Stimulated activated naive CD8-positive, alpha-beta T cell treated with anti-CD3 and anti-CD28 coated beads, Interleukin-15, Interleukin-2, amounts not matched to agents 100 ng/mL and 50 ng/mL, for 24 hours (primary cell): ENCODE data around the gene USP6NL.

Experiments
- H3K27ac Mint-ChIP-seq: one replicate; pipeline ENCODE4 v1.8.0; 2021; ENCODE audit warnings: mild to moderate bottlenecking, mixed read lengths
- H3K27me3 Mint-ChIP-seq: one replicate; pipeline ENCODE4 v1.8.0; 2021; ENCODE audit warnings: mixed read lengths
- H3K36me3 Mint-ChIP-seq: one replicate; pipeline ENCODE4 v1.8.0; 2021; ENCODE audit warnings: low read depth, mixed read lengths
- H3K4me1 Mint-ChIP-seq: one replicate; pipeline ENCODE4 v1.8.0; 2021; ENCODE audit warnings: low read depth, mixed read lengths
- H3K4me3 Mint-ChIP-seq: one replicate; pipeline ENCODE4 v1.8.0; 2021; ENCODE audit warnings: mild to moderate bottlenecking, mixed read lengths
- H3K9me3 Mint-ChIP-seq: one replicate; pipeline ENCODE4 v1.8.0; 2021; ENCODE audit warnings: mixed read lengths

Gene USP6NL

DNA sequence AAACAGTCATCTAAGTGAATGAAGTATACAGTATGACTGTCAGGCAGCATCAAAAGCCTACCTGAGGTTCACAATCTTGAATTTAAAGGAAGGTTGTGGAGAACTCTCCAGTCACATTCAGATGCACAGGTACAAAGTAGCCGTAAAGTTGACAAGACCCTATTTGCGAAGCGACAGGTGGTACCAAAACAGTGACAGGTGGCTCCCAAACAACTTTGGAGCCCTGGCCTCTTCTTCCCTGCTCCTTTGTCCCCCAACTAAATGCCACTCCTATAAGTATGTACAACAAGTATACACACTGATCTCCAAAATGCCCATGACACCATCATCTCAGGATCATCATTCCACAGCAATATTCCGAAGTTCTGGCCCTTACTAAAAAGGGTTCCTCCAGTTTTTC, 53.5 kb downstream of the USP6NL start:
- H3K36me3 Mint-ChIP-seq: peaks cover 3% of the 10 kb centered on the region
- H3K4me1 Mint-ChIP-seq: peaks cover 55% of the 10 kb centered on the region
- no peak overlapping the region for H3K4me3 Mint-ChIP-seq
- no peak overlapping the region for H3K27ac Mint-ChIP-seq
- peaks cover 3% of the 10 kb centered on the region for H3K27me3 Mint-ChIP-seq
- peaks cover 8% of the 10 kb centered on the region for H3K9me3 Mint-ChIP-seq

DNA sequence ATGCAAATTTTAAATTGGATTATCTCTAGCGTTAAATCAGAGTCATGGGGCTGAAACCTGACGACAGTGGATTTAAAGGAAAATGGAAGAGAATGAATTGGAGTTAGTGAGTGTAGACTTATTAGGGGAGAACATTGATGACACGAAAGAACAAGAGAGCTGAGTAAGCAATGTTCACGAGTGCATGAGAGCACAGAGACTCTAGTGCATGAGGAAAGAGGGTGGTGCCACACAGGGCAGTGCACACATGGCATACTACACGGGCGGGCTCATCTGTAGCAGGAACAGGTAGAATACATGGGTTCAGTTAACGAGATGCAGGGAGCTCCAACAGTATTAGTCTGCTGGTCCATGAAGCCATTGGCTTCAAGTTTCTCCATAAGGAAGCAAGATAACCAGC, 53.9 kb downstream of the USP6NL start:
- Mint-ChIP-seq H3K9me3 (peaks cover 8% of the 10 kb centered on the region), H3K4me1 (peaks cover 59% of the 10 kb centered on the region), H3K27me3 (peaks cover 3% of the 10 kb centered on the region), H3K36me3 (peaks cover 3% of the 10 kb centered on the region), H3K4me3 (no peak overlapping the region), H3K27ac (no peak overlapping the region)

DNA sequence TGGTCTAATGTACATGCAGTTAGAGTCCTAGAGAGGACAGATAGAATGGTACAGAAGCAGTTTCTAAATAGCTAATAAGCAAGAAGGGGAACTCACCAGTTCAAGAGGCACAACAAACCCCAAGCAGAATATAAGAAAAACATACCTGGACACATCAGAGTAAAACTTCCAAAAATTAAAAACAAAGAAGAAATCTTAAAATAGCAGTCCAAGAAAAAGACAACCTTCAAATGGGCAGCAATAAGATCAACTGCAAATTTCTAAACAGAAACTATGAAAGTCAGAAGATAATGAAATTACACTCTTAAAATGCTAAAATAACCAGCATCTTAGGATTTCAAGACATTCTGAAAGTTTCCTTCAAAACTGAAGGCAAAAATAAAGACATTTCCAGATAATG, 55.9 kb downstream of the USP6NL start:
- no peak overlapping the region for H3K27ac Mint-ChIP-seq
- peaks cover 3% of the 10 kb centered on the region for H3K36me3 Mint-ChIP-seq
- peaks cover 68% of the 10 kb centered on the region for H3K4me1 Mint-ChIP-seq
- no peak overlapping the region for H3K4me3 Mint-ChIP-seq
- peaks cover 3% of the 10 kb centered on the region for H3K27me3 Mint-ChIP-seq
- peaks cover 8% of the 10 kb centered on the region for H3K9me3 Mint-ChIP-seq

DNA sequence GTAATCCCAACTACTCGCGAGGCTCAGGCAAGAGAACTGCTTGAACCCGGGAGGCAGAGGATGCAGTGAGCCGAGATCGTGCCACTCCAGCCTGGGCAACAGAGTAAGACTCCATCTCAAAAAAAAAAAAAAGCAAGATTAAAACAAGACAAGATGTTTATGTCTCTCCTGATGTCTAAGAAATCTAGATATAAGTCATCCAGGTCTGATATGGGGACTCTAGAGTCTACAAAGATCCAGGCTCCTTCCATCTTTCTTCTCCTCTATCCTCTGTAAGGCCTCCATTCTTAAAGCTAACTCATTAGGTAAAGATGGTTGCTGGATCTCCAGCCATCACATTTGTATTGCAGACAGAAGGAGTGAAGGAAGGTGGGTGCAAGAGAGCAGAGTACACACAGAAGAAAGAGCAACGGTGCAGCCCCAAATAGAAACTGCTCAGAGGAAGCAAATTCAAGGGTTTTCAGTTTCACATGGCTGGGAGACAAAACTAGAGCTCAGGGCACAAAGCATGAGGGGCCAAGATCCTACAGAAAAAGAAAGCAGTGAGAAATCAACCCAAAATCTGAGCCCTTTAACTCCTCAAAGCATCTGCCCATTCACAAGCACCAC, 57.6 kb downstream of the USP6NL start:
- Mint-ChIP-seq H3K9me3 (peaks cover 8% of the 10 kb centered on the region), H3K27ac (peak overlapping the region; percentile 59), H3K27me3 (peaks cover 3% of the 10 kb centered on the region), H3K4me3 (peak overlapping the region; percentile 55), H3K36me3 (peaks cover 3% of the 10 kb centered on the region), H3K4me1 (peaks cover 62% of the 10 kb centered on the region)

DNA sequence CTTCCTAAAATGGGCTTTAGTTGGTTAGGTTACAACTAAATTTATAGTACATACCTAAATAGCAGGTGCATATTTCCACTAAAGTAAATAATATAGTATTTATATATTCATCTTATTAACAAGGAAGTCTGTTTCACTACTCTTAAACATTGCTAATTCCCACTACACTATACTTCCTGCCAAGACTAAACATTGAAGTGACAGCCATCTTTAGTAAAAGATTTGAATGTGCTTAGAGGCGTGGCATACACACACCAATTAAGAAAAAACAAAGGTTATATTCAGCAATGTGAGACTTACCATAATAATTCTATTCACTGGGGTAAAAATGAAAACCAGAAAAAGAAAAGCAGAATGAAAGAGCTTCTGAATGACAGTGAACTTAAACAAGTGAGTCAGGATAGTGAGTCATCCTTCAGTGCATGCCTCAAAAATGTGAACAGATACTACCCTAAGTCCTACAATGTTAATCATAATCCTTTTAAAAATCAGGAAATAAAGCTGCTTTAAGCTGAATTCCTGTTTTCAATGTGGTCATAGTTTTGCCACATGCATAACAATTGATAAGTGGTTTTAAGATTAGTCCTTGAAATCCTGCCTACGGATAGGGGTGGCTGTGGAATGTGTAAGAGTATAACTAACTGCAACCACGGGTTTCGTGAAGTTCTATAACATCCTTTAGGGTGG, 59.4 kb downstream of the USP6NL start:
- H3K4me3 Mint-ChIP-seq: peak overlapping the region; percentile 52
- peaks cover 8% of the 10 kb centered on the region for H3K9me3 Mint-ChIP-seq
- no peaks in the 10 kb centered on the region for H3K36me3 Mint-ChIP-seq
- peak overlapping the region; percentile 81 for H3K27ac Mint-ChIP-seq
- no peaks in the 10 kb centered on the region for H3K27me3 Mint-ChIP-seq
- H3K4me1 Mint-ChIP-seq: peaks cover 57% of the 10 kb centered on the region

DNA sequence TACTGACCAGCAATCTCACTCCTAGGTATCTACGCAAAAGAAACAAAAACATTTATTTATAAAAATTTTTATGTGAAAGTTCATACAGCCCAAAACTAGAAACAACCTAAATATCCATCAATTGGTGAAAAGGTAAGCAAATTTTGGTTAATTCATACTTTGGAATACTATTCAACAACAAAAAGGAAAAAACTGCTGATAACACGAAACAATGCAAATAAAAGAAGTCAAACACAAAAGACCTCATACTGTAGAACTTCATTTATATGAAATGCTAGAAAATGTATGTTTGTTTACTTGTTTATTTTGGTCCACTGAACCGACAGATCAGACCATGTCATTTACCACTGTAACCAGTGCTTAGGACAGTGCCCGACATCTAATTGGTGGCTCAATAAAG, 60.3 kb downstream of the USP6NL start:
- Mint-ChIP-seq H3K4me3 (no peak overlapping the region), H3K27me3 (no peaks in the 10 kb centered on the region), H3K36me3 (no peaks in the 10 kb centered on the region), H3K4me1 (peaks cover 51% of the 10 kb centered on the region), H3K27ac (no peak overlapping the region), H3K9me3 (peaks cover 8% of the 10 kb centered on the region)

DNA sequence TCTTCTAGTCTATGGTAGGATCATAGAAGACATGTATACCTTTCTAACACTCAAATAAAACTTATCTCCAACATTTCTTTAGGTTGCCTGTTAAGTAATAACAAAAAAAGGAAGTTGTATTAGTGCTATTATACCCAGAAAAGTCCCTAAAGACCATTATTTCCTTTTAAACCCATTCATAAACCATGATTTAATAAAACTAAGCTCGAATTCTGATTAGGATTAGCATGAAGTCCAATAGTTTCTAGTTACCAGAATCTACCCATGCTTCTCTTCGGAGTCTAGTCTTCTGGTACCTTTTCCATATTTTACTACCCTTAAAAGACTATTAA, 62.7 kb downstream of the USP6NL start:
- peaks cover 35% of the 10 kb centered on the region for H3K4me1 Mint-ChIP-seq

DNA sequence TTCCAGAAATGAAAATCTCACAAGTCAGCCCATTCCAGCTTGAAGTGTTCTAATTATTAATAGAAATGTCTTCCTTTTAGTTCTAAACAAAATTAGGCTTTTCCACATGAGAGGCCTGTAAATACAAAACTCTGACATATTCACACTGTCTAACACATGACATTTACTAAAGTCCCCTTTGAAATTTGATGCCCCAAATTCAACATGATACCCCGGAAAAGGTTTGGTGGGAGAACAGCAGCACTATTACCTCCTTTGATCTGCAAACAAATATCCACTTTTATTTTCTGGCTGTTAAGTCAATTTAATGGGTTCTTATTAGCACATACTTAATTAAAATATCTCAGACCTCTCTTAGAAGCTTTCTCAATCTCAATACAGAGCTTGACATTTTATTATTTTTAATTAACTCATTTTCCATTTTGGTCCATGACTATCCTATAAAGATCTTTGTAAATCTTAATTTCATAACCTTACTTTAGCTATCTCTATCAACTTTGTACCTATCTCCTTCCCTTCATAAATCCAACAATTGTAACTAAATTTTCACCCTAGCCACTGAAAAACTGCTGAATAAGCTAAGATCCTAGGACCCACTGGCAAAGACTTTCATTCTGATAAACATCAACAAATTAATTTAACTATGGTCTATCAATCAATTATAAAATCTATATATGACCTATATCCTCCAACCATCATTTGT, 63.2 kb downstream of the USP6NL start:
- Mint-ChIP-seq H3K27ac (no peak overlapping the region), H3K27me3 (no peaks in the 10 kb centered on the region), H3K4me3 (no peak overlapping the region), H3K4me1 (peaks cover 30% of the 10 kb centered on the region), H3K9me3 (no peaks in the 10 kb centered on the region), H3K36me3 (no peaks in the 10 kb centered on the region)

More for the DNA sequence above, 62.7 kb downstream of the USP6NL start:
- no peaks in the 10 kb centered on the region for H3K27me3 Mint-ChIP-seq
- H3K9me3 Mint-ChIP-seq: no peaks in the 10 kb centered on the region
- no peaks in the 10 kb centered on the region for H3K36me3 Mint-ChIP-seq
- no peak overlapping the region for H3K27ac Mint-ChIP-seq
- no peak overlapping the region for H3K4me3 Mint-ChIP-seq

DNA sequence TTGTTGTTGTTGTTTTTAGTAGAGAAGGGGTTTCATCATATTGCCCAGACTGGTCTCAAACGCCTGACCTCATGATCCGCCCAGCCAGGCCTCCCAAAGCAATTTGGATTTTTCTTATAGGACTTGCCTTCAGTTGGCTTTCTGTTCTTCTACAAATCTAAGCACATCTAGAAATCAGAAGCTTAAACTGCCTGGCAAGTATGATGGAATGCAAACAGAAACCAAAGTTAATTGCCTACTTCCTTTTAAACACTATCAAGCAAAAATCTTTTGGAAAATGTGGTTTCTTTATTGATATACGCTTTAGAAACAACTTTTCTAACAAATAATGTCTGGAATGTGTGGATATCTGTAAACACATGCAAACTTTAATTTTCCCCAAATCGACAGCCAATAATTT, 64.9 kb downstream of the USP6NL start:
- H3K27ac Mint-ChIP-seq: no peak overlapping the region
- H3K4me1 Mint-ChIP-seq: peaks cover 13% of the 10 kb centered on the region
- no peak overlapping the region for H3K4me3 Mint-ChIP-seq

DNA sequence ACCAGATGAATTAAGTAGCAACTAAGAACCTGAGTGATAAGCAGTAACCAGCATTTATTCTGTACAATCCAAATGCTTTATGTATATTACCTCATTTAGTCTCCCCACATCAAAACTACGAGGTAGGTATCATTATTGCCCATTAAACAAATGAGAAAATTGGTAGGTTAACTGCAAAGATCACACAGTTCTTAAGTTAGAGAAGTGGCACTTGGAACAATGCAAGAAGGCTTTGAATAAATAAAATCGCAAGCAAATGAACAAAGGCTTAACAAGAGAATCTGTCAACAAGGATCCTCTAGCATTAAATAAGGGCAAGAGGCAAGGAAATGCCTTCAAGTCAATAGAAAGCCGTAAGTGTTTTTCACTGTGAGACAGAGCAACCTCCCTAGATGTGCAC, 70.2 kb downstream of the USP6NL start:
- Mint-ChIP-seq H3K4me3 (no peak overlapping the region), H3K27ac (no peak overlapping the region), H3K36me3 (no peaks in the 10 kb centered on the region), H3K4me1 (peaks cover 20% of the 10 kb centered on the region), H3K9me3 (no peaks in the 10 kb centered on the region), H3K27me3 (no peaks in the 10 kb centered on the region)

More for the DNA sequence above, 64.9 kb downstream of the USP6NL start:
- Mint-ChIP-seq H3K9me3 (no peaks in the 10 kb centered on the region), H3K27me3 (no peaks in the 10 kb centered on the region), H3K36me3 (no peaks in the 10 kb centered on the region)

DNA sequence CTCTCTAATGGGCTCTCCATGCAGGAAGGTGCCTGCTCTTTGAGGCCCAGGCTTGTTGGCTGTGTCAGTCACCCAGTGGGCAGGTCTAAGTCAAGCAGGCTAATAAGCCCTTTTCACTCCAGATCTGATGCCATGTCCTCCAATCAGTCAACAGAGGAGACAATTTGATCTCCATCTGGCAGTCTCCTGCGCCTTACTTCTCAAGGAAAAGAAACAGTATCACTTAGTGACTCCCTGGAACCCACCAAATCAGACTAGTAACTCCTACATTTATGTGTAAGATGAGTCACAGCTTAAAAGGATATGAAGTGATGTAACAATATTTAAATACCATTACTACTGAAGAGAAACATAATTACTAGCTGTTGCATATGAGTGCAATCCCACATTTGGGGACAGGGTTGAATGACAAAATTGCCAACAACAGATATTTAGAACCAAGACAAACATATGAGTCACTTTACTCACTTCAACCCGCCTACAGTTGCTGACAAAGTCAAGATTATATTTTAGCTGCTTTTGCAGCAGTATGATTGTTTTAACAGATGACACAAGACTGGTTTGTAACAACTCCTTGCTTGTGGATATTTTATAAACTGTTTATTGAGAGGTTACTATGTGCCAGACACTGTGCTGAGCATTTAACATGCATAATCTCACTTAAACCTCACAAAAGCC, 72.1 kb downstream of the USP6NL start:
- H3K4me1 Mint-ChIP-seq: peaks cover 28% of the 10 kb centered on the region
- H3K27ac Mint-ChIP-seq: no peak overlapping the region
- no peaks in the 10 kb centered on the region for H3K36me3 Mint-ChIP-seq
- no peaks in the 10 kb centered on the region for H3K9me3 Mint-ChIP-seq
- no peaks in the 10 kb centered on the region for H3K27me3 Mint-ChIP-seq
- H3K4me3 Mint-ChIP-seq: no peak overlapping the region

DNA sequence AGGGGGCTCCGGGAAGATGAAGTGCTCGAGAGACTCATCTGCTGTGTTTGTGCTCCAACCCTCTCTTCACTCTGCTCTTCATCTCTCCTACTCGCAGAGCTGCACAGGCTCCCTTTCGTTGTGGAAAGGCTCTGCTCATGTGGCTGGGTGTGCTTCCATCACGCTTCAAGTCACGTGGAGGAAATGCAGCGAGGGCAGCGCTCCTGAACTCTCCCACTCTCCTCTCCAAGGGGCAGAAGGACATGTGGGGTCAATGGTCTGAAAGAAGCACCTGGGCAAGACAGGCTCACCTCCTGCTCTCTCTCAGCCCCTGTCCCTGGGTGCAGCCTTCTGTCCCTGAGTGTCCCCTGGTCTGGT, 72.6 kb downstream of the USP6NL start:
- peaks cover 33% of the 10 kb centered on the region for H3K4me1 Mint-ChIP-seq
- no peaks in the 10 kb centered on the region for H3K36me3 Mint-ChIP-seq
- H3K9me3 Mint-ChIP-seq: no peaks in the 10 kb centered on the region
- no peak overlapping the region for H3K27ac Mint-ChIP-seq
- H3K4me3 Mint-ChIP-seq: no peak overlapping the region
- H3K27me3 Mint-ChIP-seq: no peaks in the 10 kb centered on the region

DNA sequence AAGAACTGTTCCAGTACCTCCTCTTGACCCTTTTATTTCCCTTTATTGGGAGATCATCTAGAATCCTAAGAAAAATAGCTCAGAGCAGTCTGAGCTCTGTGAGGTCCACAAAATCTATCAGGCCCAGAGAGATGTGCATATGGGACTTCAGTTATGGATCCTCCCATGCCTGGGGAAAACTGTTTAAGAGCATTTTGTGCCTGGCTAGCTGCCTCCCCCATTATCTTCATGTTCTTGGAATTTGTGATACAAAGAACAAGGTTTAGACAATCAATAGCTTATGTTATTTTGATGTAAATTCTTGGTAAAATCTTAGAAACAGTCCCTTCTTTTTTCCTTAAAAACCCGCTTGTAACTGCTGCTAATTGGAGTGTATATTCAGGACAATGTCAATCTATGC, 75.2 kb downstream of the USP6NL start:
- H3K36me3 Mint-ChIP-seq: no peaks in the 10 kb centered on the region
- no peak overlapping the region for H3K27ac Mint-ChIP-seq

DNA sequence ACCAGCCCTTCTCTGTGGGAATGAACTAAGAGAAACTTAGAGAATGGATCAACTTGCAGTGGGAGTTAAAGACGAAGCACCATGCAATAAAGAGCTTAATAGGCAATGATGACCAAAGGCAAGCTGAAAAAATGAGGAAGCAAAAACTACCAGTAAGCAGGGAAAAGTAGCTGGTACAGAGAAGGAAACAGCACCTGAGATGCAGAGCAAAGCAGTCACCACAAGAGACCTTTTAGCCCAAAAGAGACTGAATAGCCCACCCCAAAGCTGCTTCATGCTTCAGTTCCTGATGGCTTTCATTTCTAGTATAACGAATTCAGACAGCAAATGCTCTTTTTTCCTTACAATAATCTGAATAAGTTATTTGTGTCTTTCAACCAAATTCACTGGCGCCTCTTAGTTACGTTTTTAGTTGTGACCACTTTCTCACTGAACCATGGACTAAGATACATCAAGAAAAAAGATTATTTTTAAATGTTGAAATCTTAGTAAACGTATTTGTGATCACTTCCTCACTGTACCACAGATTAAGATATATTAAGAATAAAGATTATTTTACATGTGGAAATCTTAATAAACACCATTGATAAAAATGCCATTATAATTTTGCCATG, 76.0 kb downstream of the USP6NL start:
- no peaks in the 10 kb centered on the region for H3K9me3 Mint-ChIP-seq

More for the DNA sequence above, 75.2 kb downstream of the USP6NL start:
- no peaks in the 10 kb centered on the region for H3K9me3 Mint-ChIP-seq
- H3K4me1 Mint-ChIP-seq: peaks cover 53% of the 10 kb centered on the region
- no peaks in the 10 kb centered on the region for H3K27me3 Mint-ChIP-seq
- H3K4me3 Mint-ChIP-seq: no peak overlapping the region

DNA sequence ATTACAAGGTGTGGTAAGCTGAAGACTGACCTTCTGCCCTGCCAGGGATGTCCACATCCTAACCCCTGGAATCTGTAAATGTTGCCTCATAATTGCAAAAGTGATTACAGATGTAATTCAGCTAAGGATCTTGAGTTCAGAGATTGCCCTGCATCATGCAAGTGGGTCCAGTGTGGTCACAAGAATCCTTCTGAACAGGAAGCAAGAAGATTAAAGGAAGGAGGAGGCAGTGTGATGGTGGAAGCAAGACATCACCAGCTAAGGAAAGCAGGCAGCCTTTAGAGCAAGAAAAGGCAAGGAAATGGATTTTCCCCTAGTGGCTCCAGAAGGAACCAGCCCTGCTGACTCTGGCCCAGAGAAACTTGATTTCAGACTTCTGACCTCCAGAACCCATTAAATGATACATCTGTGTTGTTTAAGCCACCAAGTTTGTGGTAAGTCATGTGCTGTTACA, 78.1 kb downstream of the USP6NL start:
- H3K9me3 Mint-ChIP-seq: no peaks in the 10 kb centered on the region
- no peaks in the 10 kb centered on the region for H3K36me3 Mint-ChIP-seq
- no peaks in the 10 kb centered on the region for H3K27me3 Mint-ChIP-seq
- H3K4me1 Mint-ChIP-seq: peaks cover 45% of the 10 kb centered on the region
- H3K27ac Mint-ChIP-seq: no peak overlapping the region
- H3K4me3 Mint-ChIP-seq: no peak overlapping the region

More for the DNA sequence above, 76.0 kb downstream of the USP6NL start:
- no peaks in the 10 kb centered on the region for H3K36me3 Mint-ChIP-seq
- no peaks in the 10 kb centered on the region for H3K27me3 Mint-ChIP-seq
- peaks cover 50% of the 10 kb centered on the region for H3K4me1 Mint-ChIP-seq
- H3K27ac Mint-ChIP-seq: no peak overlapping the region
- no peak overlapping the region for H3K4me3 Mint-ChIP-seq
